Adrenal gland (tissue), 5 donors: ENCODE data around the gene BUD31.

Experiments used
- CTCF ChIP-seq, 6 experiments: fragments of 450-650 bp in 4 of 6; fragments of 200-600 bp in 2 of 6; sonication (generic) in 1 of 6; IDR thresholded peaks; 1 replicate in 5 of 6; 2 replicates in 1 of 6; pipeline versions ENCODE4 v1.5.1 to v1.8.0; 2016 to 2021; ENCODE audit warnings: antibody characterized with exemption in 6 of 6, mild to moderate bottlenecking in 2 of 6, moderate library complexity in 1 of 6
- POLR2A ChIP-seq, 2 donors: fragments of 450-650 bp; IDR thresholded peaks; one replicate each; pipeline ENCODE4 v1.6.1; 2017; ENCODE audit warnings: antibody characterized with exemption in 2 of 2, mild to moderate bottlenecking in 2 of 2, moderate library complexity in 1 of 2
- donor health status: DM: no; HTN: no; CAD: no.

GRCh38 chr7:99395616-99396327, 13.0 kb upstream of the BUD31 start:
- TF ChIP-seq CTCF (IDR thresholded peaks at IDR 0.05) (no peak), POLR2A (IDR thresholded peaks at IDR 0.05) (no peak)
